Ascending aorta (tissue), 2 donors: ENCODE results near the gene CCL27. TPM values are rescaled to one million over a fixed set of nuclear protein-coding genes. Genes with fewer than 3 reads are reported as not detected.
A peak's percentile ranks its signal among the peaks of the same experiment; 100 is the strongest.

ENCODE experiments used
- DNase-seq, 2 donors: peaks; one replicate each; pipeline ENCODE4 v3.0.0-alpha.2; 2019; ENCODE audit warnings: low spot score in 2 of 2
- H3K27ac ChIP-seq, 2 donors: fragments of 200-600 bp; sonication (generic); one replicate each; pipeline ENCODE4 v1.5.1; 2016 to 2017; ENCODE audit warnings: mild to moderate bottlenecking in 1 of 2
- H3K27me3 ChIP-seq: fragments of 200-600 bp; sonication (generic); one replicate; pipeline ENCODE4 v1.5.1; 2017
- H3K36me3 ChIP-seq, 2 donors: fragments of 200-600 bp; sonication (generic); one replicate each; pipeline ENCODE4 v1.5.1; 2016
- H3K4me1 ChIP-seq, 2 donors: fragments of 200-600 bp; sonication (generic); one replicate each; pipeline ENCODE4 v1.5.1; 2016 to 2017; ENCODE audit warnings: mild to moderate bottlenecking in 1 of 2
- H3K4me3 ChIP-seq, 2 donors: fragments of 200-600 bp; sonication (generic); one replicate each; pipeline ENCODE4 v1.5.1; 2016 to 2017; ENCODE audit warnings: mild to moderate bottlenecking in 1 of 2
- H3K9me3 ChIP-seq, 2 donors: fragments of 200-600 bp; sonication (generic); one replicate each; pipeline ENCODE4 v1.5.1; 2016
- intact Hi-C: fragments of 100-400 bp; cut with DNase I; formaldehyde crosslinking; loops from one replicate; pipeline ENCODE4 v1.15.1; 2023
- total RNA-seq: library from RNA; depleted of rRNA; stranded (reverse); fragments of >200 nt; gene quantifications from one replicate; pipeline ENCODE4 v1.1.0, GENCODE V29; 2016
- TF ChIP-seq, protein P1 (sequence below), 3 experiments: fragments of 200-600 bp in 2 of 3; fragments of 450-650 bp in 1 of 3; sonication (generic) in 2 of 3; IDR thresholded peaks; one replicate each; pipeline ENCODE4 v1.5.1; 2016 to 2019; ENCODE audit warnings: antibody characterized with exemption in 3 of 3, mild to moderate bottlenecking in 1 of 3, moderate library complexity in 1 of 3

CCL27 gene
- total RNA-seq, 1 donor from 2014 or later, result 9.3 TPM

DNA sequence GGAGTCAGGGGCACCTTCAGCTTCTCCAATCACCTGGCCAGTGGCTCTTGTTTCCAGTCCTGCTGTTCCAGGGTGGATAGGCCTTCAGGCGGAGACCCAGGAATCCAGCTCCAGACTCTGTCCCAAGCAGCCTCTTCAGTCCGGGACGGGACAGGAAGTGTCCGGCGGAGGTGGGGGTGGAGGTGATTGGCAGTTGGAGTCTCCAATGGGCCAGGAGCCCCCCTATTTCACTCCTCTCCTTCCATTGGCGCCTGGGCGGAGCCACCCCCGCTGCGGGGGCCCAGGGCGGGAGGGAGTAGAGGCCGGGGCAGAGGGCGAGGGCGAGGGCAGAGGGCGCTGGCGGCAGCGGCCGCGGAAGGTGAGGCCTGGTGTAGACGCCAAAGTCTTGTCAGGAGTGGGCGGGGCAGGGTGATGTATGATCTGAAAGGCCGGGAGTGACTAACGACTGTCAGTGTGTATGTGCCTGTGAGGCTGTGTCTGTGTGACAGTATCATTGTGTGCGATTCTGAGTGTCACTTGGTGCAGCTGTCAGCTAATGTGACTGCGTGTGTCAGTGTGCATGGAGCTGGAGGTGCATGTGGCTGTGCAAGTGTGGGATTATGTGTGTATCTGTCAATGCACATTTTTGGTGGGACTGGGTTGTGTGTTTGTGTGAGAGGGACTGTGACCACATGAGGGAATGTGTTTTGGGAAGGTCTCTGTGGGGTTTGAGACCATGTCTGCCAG lies 10.4 kb downstream of the CCL27 start, which contains the start of gene IL11RA:
Gene IL11RA, plus strand, starts transcription at position 310 of the 726 bp plus-strand sequence. CDS start 3,033 bp downstream, outside the sequence.
- peak; percentile 53 to 94 for DNase-seq
- Histone ChIP-seq H3K4me3 (peak within 1 kb of the TSS; percentile 42 to 65), H3K36me3 (peaks cover 17 to 21% of the 10 kb centered on the region in 2 donors), H3K4me1 (peaks cover 33 to 64% of the 10 kb centered on the region in 2 donors), H3K27ac (peak within 1 kb of the TSS; percentile 89 to 96), H3K27me3 (no peaks in the 10 kb centered on the region), H3K9me3 (no peaks in the 10 kb centered on the region)
- TF ChIP-seq, protein P1, sequence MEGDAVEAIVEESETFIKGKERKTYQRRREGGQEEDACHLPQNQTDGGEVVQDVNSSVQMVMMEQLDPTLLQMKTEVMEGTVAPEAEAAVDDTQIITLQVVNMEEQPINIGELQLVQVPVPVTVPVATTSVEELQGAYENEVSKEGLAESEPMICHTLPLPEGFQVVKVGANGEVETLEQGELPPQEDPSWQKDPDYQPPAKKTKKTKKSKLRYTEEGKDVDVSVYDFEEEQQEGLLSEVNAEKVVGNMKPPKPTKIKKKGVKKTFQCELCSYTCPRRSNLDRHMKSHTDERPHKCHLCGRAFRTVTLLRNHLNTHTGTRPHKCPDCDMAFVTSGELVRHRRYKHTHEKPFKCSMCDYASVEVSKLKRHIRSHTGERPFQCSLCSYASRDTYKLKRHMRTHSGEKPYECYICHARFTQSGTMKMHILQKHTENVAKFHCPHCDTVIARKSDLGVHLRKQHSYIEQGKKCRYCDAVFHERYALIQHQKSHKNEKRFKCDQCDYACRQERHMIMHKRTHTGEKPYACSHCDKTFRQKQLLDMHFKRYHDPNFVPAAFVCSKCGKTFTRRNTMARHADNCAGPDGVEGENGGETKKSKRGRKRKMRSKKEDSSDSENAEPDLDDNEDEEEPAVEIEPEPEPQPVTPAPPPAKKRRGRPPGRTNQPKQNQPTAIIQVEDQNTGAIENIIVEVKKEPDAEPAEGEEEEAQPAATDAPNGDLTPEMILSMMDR (IDR thresholded peaks at IDR 0.05), result peak in 1 of 3 experiments; percentile 4
- intact Hi-C loops, result loop anchor here (5.0 to 10.0 kb wide), 2 partner anchors 340 to 423 kb away; partner anchors contain the start of genes FANCG and VCP

DNA sequence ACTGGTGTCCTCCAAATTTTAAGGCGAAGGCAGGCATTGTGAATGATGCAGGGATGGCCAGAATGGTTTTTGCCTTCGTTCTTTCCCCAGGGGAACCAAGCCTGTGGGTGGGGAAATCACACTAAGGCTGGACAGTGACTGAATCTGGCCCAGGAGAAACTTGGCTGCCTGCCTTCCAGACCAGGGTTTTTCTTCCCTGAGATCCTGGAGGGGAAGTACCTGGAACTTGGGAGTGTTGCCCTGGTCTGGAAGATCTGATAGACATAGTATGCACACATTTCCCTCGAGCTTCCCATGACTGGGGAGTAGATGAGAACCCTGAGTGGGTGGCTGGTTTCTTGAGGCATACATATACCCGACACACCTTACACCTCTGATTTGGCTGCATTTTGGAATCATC lies 11.1 kb downstream of the CCL27 start:
- Histone ChIP-seq H3K4me1 (peaks cover 35 to 65% of the 10 kb centered on the region in 2 donors), H3K4me3 (peak overlapping the region; percentile 42 to 65), H3K27ac (peak overlapping the region; percentile 89 to 96), H3K36me3 (peaks cover 17 to 21% of the 10 kb centered on the region in 2 donors), H3K27me3 (no peaks in the 10 kb centered on the region), H3K9me3 (no peaks in the 10 kb centered on the region)
- intact Hi-C loops, result loop anchor here (5.0 to 10.0 kb wide), 2 partner anchors 341 to 423 kb away; partner anchors contain the start of genes FANCG and VCP
- no peak for DNase-seq
- TF ChIP-seq, protein P1 (IDR thresholded peaks at IDR 0.05), result no peak

DNA sequence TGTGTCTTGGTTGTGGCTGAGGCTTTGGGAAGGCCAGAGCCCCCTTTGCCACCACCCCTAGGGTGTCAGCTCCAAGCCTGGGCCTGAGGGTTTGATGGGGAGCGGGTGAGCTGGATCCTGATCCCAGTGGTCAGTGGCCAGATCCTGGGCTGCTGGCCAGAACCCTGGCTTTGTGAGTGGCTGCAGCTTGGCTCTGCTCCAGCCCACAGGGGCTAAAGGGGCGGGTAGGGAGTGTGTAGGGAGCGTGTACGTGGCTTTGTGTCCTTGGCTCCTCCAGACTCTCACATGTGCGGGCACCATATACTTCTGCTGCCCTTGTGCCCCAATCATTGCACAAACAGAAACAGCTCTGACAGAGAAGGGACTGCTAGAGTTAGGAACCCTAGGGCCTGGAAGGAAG lies 11.6 kb downstream of the CCL27 start:
- Histone ChIP-seq H3K4me3 (no peak overlapping the region), H3K27ac (peak overlapping the region; percentile 89 to 96), H3K36me3 (peaks cover 17 to 21% of the 10 kb centered on the region in 2 donors), H3K4me1 (peaks cover 39 to 69% of the 10 kb centered on the region in 2 donors), H3K27me3 (no peaks in the 10 kb centered on the region), H3K9me3 (no peaks in the 10 kb centered on the region)
- intact Hi-C loops, result loop anchor here (5.0 to 10.0 kb wide), 2 partner anchors 341 to 424 kb away; partner anchors contain the start of genes FANCG and VCP
- TF ChIP-seq, protein P1 (IDR thresholded peaks at IDR 0.05), result no peak
- DNase-seq, result no peak

DNA sequence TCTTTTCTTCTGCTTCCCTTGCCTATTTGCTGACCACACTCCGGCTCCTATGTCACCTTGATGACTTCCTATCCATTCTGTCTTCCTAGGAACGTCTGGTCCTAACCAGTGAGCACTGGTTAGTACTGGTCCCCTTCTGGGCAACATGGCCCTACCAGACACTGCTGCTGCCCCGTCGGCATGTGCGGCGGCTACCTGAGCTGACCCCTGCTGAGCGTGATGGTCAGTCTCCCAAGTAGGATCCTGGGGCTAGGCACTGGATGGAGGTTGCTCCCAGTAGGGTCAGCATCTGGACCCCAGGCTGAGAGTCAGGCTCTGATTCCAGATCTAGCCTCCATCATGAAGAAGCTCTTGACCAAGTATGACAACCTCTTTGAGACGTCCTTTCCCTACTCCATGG lies 13.8 kb downstream of the CCL27 start:
- H3K4me1 ChIP-seq, result peaks cover 30 to 47% of the 10 kb centered on the region in 2 donors
- no peak for DNase-seq
- H3K36me3 ChIP-seq, result peaks cover 17 to 21% of the 10 kb centered on the region in 2 donors
- H3K27ac ChIP-seq, result peak overlapping the region in 1 of 2 donors; percentile 83
- H3K27me3 ChIP-seq, result no peaks in the 10 kb centered on the region
- H3K4me3 ChIP-seq, result no peak overlapping the region
- H3K9me3 ChIP-seq, result no peaks in the 10 kb centered on the region
- intact Hi-C loops, result loop anchor here (5.0 kb wide), 1 partner anchor 514 kb away; the partner anchor contains the start of gene UNC13B
- TF ChIP-seq, protein P1 (IDR thresholded peaks at IDR 0.05), result no peak

DNA sequence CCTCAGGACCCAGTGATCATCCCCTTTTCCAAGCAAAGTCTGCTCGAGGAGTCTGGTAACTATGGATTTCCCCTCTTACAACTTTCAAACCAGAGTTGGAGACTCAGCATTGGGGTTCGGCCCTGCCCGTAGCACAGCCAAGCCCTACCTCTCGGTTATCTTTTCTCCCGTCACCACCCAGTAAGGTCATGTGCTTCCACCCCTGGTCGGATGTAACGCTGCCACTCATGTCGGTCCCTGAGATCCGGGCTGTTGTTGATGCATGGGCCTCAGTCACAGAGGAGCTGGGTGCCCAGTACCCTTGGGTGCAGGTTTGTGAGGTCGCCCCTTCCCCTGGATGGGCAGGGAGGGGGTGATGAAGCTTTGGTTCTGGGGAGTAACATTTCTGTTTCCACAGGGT lies 14.8 kb downstream of the CCL27 start:
- H3K4me3 ChIP-seq, result peak overlapping the region; percentile 69 to 80
- H3K27me3 ChIP-seq, result no peaks in the 10 kb centered on the region
- H3K4me1 ChIP-seq, result peaks cover 20 to 37% of the 10 kb centered on the region in 2 donors
- TF ChIP-seq, protein P1 (IDR thresholded peaks at IDR 0.05), result no peak
- peak overlapping the region; percentile 80 to 83 for H3K27ac ChIP-seq
- H3K36me3 ChIP-seq, result peaks cover 17 to 21% of the 10 kb centered on the region in 2 donors
- no peak for DNase-seq
- intact Hi-C loops, result loop anchor here (2.0 to 5.0 kb wide), 3 partner anchors 17 to 515 kb away; partner anchors contain the start of genes DCTN3 and UNC13B
- no peaks in the 10 kb centered on the region for H3K9me3 ChIP-seq
